Stimulated activated CD8-positive, alpha-beta memory T cell treated with anti-CD3 and anti-CD28 coated beads, Interleukin-4, amount 100 ng/mL, for 24 hours (primary cell): ENCODE results near the gene PRKCE.
A peak's percentile ranks its signal among the peaks of the same experiment; 100 is the strongest.

Experiments used
- DNase-seq: peaks from one replicate; pipeline ENCODE4 v3.0.0-alpha.2; 2020; ENCODE audit warnings: low read depth

The PRKCE gene

GRCh38 chr2:45651415-45652089, at the start of gene PRKCE:
Gene PRKCE, plus strand, starts transcription at chr2:45651675.
- peak; percentile 38 for DNase-seq

GRCh38 chr2:45602624-45603023, 48.9 kb upstream of the PRKCE start:
- DNase-seq = no peak

GRCh38 chr2:45605116-45605515, 46.4 kb upstream of the PRKCE start:
- DNase-seq = no peak

- no peak for DNase-seq
Observed at GRCh38 chr2:45606796-45607195, 44.7 kb upstream of the PRKCE start.

GRCh38 chr2:45607701-45608100, 43.8 kb upstream of the PRKCE start:
- DNase-seq = no peak

- DNase-seq = peak; percentile 30
Observed at GRCh38 chr2:45610281-45611019, 41.0 kb upstream of the PRKCE start.

- peak; percentile 93 for DNase-seq
Observed at GRCh38 chr2:45611020-45611859, 40.2 kb upstream of the PRKCE start, which contains the start of gene SRBD1. Gene SRBD1, minus strand, starts transcription at chr2:45611267. Its CDS starts 5,826 bp downstream, at chr2:45605441.

- DNase-seq = no peak
Observed at GRCh38 chr2:45612285-45612684, 39.2 kb upstream of the PRKCE start.

- DNase-seq = no peak
Observed at GRCh38 chr2:45612731-45613130, 38.7 kb upstream of the PRKCE start.

- DNase-seq = no peak
Observed at GRCh38 chr2:45614330-45614729, 37.1 kb upstream of the PRKCE start.

GRCh38 chr2:45614871-45615415, 36.5 kb upstream of the PRKCE start:
- no peak for DNase-seq

GRCh38 chr2:45616658-45617411, 34.6 kb upstream of the PRKCE start:
- DNase-seq = no peak

- DNase-seq = no peak
Observed at GRCh38 chr2:45617496-45617895, 34.0 kb upstream of the PRKCE start.

- DNase-seq = no peak
Observed at GRCh38 chr2:45622336-45623075, 29.0 kb upstream of the PRKCE start.

- no peak for DNase-seq
Observed at GRCh38 chr2:45623098-45623497, 28.4 kb upstream of the PRKCE start.

GRCh38 chr2:45625824-45626223, 25.7 kb upstream of the PRKCE start:
- DNase-seq = no peak

- DNase-seq = no peak
Observed at GRCh38 chr2:45626387-45627221, 24.9 kb upstream of the PRKCE start.

- DNase-seq = no peak
Observed at GRCh38 chr2:45627911-45628310, 23.6 kb upstream of the PRKCE start.

- no peak for DNase-seq
Observed at GRCh38 chr2:45629971-45630370, 21.5 kb upstream of the PRKCE start.

- no peak for DNase-seq
Observed at GRCh38 chr2:45631319-45631718, 20.2 kb upstream of the PRKCE start.
